DOHH2 (cell line): Measurements from ENCODE around the gene FLNA.

Experiments used
- H3F3A ChIP-seq: fragments of 200-600 bp; sonication (generic), shearing (Covaris generic); 2 replicates; pipeline ENCODE4 v1.6.0; 2016; ENCODE audit warnings: antibody characterized with exemption, mild to moderate bottlenecking; ENCODE audit not compliant: control insufficient read depth, insufficient read depth
- H3K27ac ChIP-seq: fragments of 200-600 bp; sonication (generic); 2 replicates; pipeline ENCODE4 v1.5.1; 2014; ENCODE audit warnings: low read depth, mild to moderate bottlenecking, low read length, moderate library complexity
- H3K27me3 ChIP-seq: fragments of 200-600 bp; sonication (generic); 2 replicates; pipeline ENCODE4 v1.6.1; 2014; ENCODE audit warnings: mild to moderate bottlenecking, low read length, mixed read lengths; ENCODE audit not compliant: control insufficient read depth
- H3K36me3 ChIP-seq: fragments of 200-600 bp; sonication (generic); 2 replicates; pipeline ENCODE4 v1.6.1; 2014; ENCODE audit warnings: mild to moderate bottlenecking, low read length, moderate library complexity, mixed read lengths; ENCODE audit not compliant: control insufficient read depth
- H3K4me1 ChIP-seq: fragments of 200-600 bp; sonication (generic); 2 replicates; pipeline ENCODE4 v1.6.1; 2014; ENCODE audit warnings: mild to moderate bottlenecking, low read length, mixed read lengths; ENCODE audit not compliant: control insufficient read depth
- H3K4me2 ChIP-seq: fragments of 200-600 bp; sonication (generic); 2 replicates; pipeline ENCODE4 v1.6.0; 2014; ENCODE audit warnings: mild to moderate bottlenecking, low read length, moderate library complexity
- H3K4me3 ChIP-seq: fragments of 200-600 bp; sonication (generic); 2 replicates; pipeline ENCODE4 v1.5.1; 2014; ENCODE audit warnings: mild to moderate bottlenecking, low read length, mixed read lengths
- H3K79me2 ChIP-seq: fragments of 200-600 bp; sonication (generic); 2 replicates; pipeline ENCODE4 v1.6.1; 2014; ENCODE audit warnings: mild to moderate bottlenecking, low read length, mixed read lengths; ENCODE audit not compliant: control insufficient read depth
- H3K9me2 ChIP-seq: fragments of 200-600 bp; sonication (generic); replicated peaks from 2 replicates; pipeline ENCODE4 v1.6.1; 2014; ENCODE audit warnings: mild to moderate bottlenecking, low read length, mixed read lengths; ENCODE audit not compliant: control insufficient read depth
- H3K9me3 ChIP-seq: fragments of 200-600 bp; sonication (generic); 2 replicates; pipeline ENCODE4 v1.6.1; 2014; ENCODE audit warnings: antibody characterized with exemption, low read length, mixed read lengths; ENCODE audit not compliant: control insufficient read depth, insufficient read depth
- H4K20me1 ChIP-seq: fragments of 200-600 bp; sonication (generic); 2 replicates; pipeline ENCODE4 v1.6.0; 2014; ENCODE audit warnings: low read depth, mild to moderate bottlenecking, antibody characterized with exemption, low read length, moderate library complexity; ENCODE audit not compliant: control insufficient read depth, insufficient read depth
- CTCF ChIP-seq: fragments of 200-600 bp; sonication (generic); IDR thresholded peaks from one replicate; pipeline ENCODE4 v1.5.1; 2014; ENCODE audit warnings: antibody characterized with exemption, mild to moderate bottlenecking, low read depth, low read length; ENCODE audit not compliant: poor library complexity, severe bottlenecking
- EZH2phosphoT487 ChIP-seq: fragments of 200-600 bp; sonication (generic); IDR thresholded peaks from 2 replicates; pipeline ENCODE4 v1.6.1; 2017; ENCODE audit warnings: borderline replicate concordance, mild to moderate bottlenecking, antibody characterized with exemption, low read length, moderate library complexity, mixed read lengths

Gene FLNA

DNA sequence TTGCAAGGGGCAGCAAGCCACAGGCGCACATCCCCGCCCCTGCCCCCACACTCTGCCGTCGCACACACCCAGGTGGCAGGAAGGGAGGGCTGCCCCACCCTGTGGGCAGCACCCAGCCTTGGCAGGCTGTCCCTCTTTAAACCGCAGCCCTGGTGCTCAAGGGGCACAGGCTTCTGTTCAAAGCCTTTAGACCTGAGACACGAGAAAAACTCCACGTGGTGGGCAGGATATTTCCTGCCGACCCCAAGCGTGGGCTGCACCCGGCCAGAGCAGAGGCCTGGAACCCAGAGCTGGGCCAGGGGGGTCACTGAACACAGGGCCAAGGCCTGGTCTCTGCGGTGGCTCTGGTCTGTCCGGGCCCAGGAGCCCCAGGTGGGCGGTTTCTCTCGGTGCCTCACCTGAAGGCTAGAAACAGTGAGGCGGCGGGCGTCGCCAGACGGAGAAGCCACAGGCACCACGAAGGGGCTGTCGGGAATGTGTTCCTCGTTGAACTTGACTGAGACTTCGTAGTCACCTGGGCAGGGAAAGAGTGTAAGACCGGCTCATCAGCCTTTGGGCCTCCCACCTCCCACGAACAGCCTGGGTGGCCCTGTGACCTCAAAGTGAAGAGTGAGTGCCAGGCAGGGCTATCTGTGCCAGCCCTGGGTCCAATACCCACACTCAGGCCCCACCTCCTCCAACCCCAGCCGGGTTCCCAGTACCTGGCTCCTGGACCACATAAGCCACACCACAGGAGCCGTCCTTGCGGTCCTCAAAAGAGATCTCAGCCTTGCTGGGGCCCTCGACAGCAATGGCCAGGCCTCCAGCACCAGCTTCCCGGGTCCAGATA is 23.0 kb downstream of the FLNA start:
- H3K27me3 ChIP-seq, result no peaks in the 10 kb centered on the region
- no peaks in the 10 kb centered on the region for H3K9me2 ChIP-seq
- peaks cover 7% of the 10 kb centered on the region; the same call in 1 of the 2 replicates for H3K36me3 ChIP-seq
- H3K9me3 ChIP-seq, result no peaks in the 10 kb centered on the region
- H3F3A ChIP-seq, result no peaks in the 10 kb centered on the region
- no peak overlapping the region for H3K27ac ChIP-seq
- no peak overlapping the region for H3K4me3 ChIP-seq
- H3K4me2 ChIP-seq, result no peak overlapping the region
- TF ChIP-seq EZH2phosphoT487 (no peak), CTCF (no peak)
- H3K4me1 ChIP-seq, result peaks cover 8% of the 10 kb centered on the region
- no peaks in the 10 kb centered on the region for H4K20me1 ChIP-seq
- no peaks in the 10 kb centered on the region for H3K79me2 ChIP-seq

DNA sequence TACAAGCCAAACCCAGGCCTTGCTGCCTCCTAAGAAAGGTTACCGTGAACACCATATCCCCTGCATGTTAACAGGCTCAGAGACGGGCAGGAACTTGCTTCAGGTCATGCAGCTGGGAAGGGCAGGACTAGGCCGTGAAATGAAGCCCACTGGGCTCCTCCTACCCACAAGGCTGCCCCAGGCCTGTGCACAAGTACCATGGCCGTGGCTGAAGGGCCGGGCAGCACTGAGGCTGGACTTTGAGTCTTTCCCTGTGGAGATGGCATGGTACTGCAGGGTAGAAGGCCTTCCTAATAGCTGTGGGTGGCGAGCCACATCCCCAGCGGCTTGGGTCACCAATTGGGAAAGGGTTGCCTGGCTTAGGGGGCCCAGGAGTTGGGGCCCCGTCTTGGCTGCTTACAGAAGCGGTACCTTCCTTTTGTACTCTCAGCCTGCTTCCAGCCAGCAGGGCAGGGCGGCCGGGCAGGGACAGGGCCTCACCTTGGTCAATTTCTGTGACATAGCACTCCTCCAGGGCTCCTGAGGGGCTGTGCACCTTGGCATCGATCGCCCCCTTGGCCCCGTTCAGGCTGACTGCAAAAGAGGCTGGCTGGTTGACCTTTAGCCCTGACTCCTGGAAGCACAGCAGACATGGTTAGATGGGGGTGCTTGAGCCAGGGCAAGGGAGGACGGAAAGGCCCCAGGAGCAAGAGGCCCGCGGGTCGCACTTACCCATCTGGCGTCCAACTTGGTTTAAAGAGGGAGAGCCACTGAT is 23.8 kb downstream of the FLNA start:
- H3K36me3 ChIP-seq, result peaks cover 7% of the 10 kb centered on the region; the same call in 1 of the 2 replicates
- TF ChIP-seq CTCF, result no peak
- TF ChIP-seq EZH2phosphoT487, result no peak
- H3K4me2 ChIP-seq, result no peak overlapping the region
- no peaks in the 10 kb centered on the region for H3K27me3 ChIP-seq
- H3K4me1 ChIP-seq, result peaks cover 8% of the 10 kb centered on the region
- H3K27ac ChIP-seq, result no peak overlapping the region
- no peaks in the 10 kb centered on the region for H3K9me2 ChIP-seq
- H3K9me3 ChIP-seq, result no peaks in the 10 kb centered on the region
- H4K20me1 ChIP-seq, result no peaks in the 10 kb centered on the region
- no peaks in the 10 kb centered on the region for H3K79me2 ChIP-seq
- H3F3A ChIP-seq, result no peaks in the 10 kb centered on the region
- no peak overlapping the region for H3K4me3 ChIP-seq

DNA sequence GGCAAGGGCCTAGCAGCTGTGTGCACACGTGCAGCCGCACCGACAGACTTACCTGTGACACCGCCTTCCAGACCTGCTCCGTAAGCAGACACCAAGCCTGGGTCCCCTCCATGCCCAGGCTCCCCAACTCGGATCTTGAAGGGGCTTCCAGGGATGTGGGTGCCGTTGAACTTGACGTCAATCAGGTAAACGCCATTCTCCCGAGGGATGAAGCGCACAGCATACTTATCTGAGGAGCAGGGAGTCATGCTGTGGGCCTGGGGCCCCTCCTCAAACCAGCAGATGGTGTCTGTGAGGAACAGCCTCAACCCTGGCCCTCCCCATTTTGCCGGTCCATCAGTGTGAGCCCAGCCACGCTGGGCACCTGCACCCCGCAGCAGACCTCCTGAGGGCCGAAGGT is 24.5 kb downstream of the FLNA start:
- Histone ChIP-seq H3K4me1 (peaks cover 8% of the 10 kb centered on the region), H3F3A (no peaks in the 10 kb centered on the region), H3K9me3 (no peaks in the 10 kb centered on the region), H3K4me3 (no peak overlapping the region), H3K9me2 (no peaks in the 10 kb centered on the region), H3K4me2 (no peak overlapping the region), H3K27ac (no peak overlapping the region), H3K27me3 (no peaks in the 10 kb centered on the region), H3K79me2 (no peaks in the 10 kb centered on the region), H3K36me3 (peaks cover 7% of the 10 kb centered on the region; the same call in 1 of the 2 replicates), H4K20me1 (no peaks in the 10 kb centered on the region)
- TF ChIP-seq EZH2phosphoT487, result no peak
